ENCODE data around the gene CCDC167.

The CCDC167 gene

DNA sequence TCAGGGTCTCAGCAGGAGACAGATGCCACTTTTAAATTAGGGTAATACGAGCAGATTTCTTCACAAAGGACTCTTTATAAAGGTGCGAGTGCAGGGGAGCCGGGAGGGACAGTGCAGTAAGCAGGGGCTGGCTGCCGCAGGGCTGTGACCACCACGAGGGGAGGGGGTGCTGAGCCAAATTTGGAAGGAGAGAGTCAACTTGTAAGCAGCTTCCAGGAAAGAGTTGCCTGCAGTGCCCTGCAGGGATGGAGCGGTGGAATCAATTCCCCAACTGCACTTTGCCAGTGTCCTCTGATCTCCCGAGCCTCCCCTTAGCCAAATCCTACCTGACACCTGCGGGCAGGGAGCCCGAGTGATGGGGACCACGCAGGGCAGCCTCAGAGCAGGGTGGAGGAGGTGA is 13.9 kb upstream of the CCDC167 start:
- TF ChIP-seq POLR2A (IDR thresholded peaks at IDR 0.05; ENCODE audit: extremely low read depth, insufficient read length) = no peak
- TF ChIP-seq MAX (IDR thresholded peaks at IDR 0.05; ENCODE audit: low read depth, low read length) = no peak
- TF ChIP-seq CTCF (IDR thresholded peaks at IDR 0.05; ENCODE audit: low read depth, low read length) = no peak
- TF ChIP-seq MYC (IDR thresholded peaks at IDR 0.05; ENCODE audit: low read depth, low read length) = no peak
- no peak for DNase-seq (ENCODE audit: low read depth)
- no peak overlapping the region for H3K4me3 ChIP-seq (ENCODE audit: low read depth, low read length)

DNA sequence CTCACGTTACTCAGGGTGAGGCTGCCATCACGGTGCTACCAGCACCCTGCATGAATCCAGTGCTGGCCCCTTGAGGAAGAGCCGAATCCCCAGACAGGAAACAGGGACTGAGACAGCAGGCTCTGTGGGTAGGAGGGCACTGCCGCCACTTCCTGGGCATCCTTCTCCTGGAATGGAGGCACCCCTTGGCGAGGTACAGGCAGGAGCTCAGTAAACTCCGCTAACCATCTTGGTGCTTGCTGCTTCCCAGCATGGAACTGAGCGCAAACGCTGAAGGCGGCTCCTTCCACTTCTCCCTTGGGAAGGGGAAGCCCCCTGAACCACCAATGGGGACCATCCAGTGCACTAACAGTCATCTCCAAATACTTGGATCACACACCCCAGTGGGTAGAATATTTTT is 13.5 kb upstream of the CCDC167 start:
- TF ChIP-seq CTCF (IDR thresholded peaks at IDR 0.05; ENCODE audit: low read depth, low read length) = no peak
- no peak for TF ChIP-seq MYC (IDR thresholded peaks at IDR 0.05; ENCODE audit: low read depth, low read length)
- no peak for TF ChIP-seq POLR2A (IDR thresholded peaks at IDR 0.05; ENCODE audit: extremely low read depth, insufficient read length)
- DNase-seq (ENCODE audit: low read depth) = no peak
- no peak overlapping the region for H3K4me3 ChIP-seq (ENCODE audit: low read depth, low read length)

DNA sequence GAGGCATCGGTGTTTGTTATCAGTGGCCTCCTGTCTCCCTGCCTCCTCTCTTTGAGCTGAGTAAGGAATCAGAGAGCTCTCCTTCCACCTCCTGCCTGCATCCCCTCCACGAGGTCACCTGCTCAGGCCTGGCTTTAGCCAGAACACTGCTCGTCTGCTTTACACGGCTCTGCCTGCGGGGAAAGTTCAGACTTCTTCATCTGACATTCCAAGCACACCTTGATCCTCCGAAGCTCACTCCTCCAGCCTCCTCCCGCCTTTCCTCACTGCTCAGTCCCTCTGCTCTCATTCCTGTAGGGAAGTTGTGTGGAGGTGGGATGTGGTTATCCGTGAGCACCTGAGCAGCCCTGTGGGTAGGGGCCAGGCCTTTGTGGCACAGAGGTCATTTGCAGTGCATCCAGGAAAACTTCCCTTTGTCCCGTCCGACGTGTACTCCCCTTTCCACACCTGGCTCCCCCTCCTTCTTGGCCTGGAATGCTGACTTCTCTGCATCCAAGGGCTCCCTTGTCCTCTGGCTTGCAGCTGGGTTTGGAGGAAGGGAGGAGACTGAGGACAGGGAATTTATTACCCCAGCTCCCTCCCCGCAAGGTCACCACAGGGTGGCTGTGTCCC is 12.8 kb upstream of the CCDC167 start:
- no peak overlapping the region for H3K4me3 ChIP-seq (ENCODE audit: low read depth, low read length)
- no peak for TF ChIP-seq MYC (IDR thresholded peaks at IDR 0.05; ENCODE audit: low read depth, low read length)
- TF ChIP-seq MAX (IDR thresholded peaks at IDR 0.05; ENCODE audit: low read depth, low read length) = no peak
- no peak for TF ChIP-seq CTCF (IDR thresholded peaks at IDR 0.05; ENCODE audit: low read depth, low read length)
- no peak for TF ChIP-seq POLR2A (IDR thresholded peaks at IDR 0.05; ENCODE audit: extremely low read depth, insufficient read length)
- DNase-seq (ENCODE audit: low read depth) = no peak

DNA sequence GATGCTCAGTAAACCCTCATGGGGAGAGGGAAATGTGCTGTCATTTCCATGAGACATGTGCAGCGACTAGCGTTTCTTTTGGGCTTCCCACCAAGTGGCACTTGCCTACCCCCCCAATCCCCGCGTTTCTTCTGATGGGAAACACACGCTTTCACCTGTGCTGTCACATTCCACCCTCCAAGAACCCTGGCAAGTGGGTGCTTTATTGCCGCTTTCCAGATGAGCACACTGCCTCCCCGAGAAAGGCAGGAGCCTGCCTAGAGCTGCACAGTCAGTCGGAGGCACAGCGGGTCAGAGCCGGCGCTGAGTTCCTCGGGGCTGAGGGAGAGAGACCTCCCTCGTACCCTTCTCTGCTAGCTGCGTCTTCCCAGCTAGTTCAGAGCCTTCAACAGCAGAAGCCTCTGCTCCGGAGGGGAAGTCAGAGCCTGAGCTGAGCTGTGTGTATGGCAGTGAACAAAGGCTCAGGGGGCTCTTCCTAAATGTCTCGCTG is 12.3 kb upstream of the CCDC167 start:
- DNase-seq (ENCODE audit: low read depth) = no peak
- no peak overlapping the region for H3K4me3 ChIP-seq (ENCODE audit: low read depth, low read length)
- TF ChIP-seq MAX (IDR thresholded peaks at IDR 0.05; ENCODE audit: low read depth, low read length) = no peak
- TF ChIP-seq MYC (IDR thresholded peaks at IDR 0.05; ENCODE audit: low read depth, low read length) = no peak
- no peak for TF ChIP-seq CTCF (IDR thresholded peaks at IDR 0.05; ENCODE audit: low read depth, low read length)
- TF ChIP-seq POLR2A (IDR thresholded peaks at IDR 0.05; ENCODE audit: extremely low read depth, insufficient read length) = no peak

GRCh38 chr6:37511201-37511600 is 11.5 kb upstream of the CCDC167 start:
- TF ChIP-seq CTCF (IDR thresholded peaks at IDR 0.05; ENCODE audit: low read depth, low read length) = no peak
- no peak for DNase-seq (ENCODE audit: low read depth)

DNA sequence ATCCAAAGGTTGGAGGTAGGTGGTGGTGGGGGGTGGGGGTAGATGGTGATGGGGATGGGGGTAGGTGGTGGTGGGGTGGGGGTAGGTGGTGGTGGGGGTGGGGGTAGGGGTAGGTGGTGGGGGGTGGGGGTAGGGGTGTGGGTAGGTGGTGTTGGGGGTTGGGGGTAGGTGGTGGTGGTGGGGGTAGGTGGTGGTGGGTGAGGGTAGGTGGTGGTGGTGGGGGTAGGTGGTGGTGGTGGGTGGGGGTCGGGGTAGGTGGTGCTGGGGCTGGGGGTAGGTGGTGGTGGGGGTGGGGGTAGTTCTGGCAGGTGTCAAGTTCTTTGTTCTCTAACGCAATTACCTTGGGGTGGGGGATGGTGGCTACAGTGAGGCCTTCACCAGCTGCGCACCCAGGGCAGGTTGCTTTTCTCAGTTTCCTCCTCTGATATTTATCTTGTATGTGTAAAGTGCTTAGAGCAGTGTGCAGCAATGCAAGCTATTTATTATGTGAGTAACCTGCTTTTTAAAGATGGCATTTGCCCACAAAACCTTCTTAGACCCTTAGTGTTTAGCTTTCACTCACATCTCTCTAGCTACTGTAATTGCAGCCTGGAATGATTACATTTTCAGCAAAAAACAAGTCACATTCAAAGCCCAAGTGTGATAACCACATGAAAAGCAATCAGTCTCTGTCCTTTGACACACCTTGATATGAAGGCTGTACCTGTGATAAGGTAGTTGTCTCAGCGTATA is 8.2 kb upstream of the CCDC167 start:
- TF ChIP-seq CTCF (IDR thresholded peaks at IDR 0.05; ENCODE audit: low read depth, low read length) (no peak), POLR2A (IDR thresholded peaks at IDR 0.05; ENCODE audit: extremely low read depth, insufficient read length) (no peak), MAX (IDR thresholded peaks at IDR 0.05; ENCODE audit: low read depth, low read length) (no peak), MYC (IDR thresholded peaks at IDR 0.05; ENCODE audit: low read depth, low read length) (no peak)
- H3K4me3 ChIP-seq (ENCODE audit: low read depth, low read length) = no peak overlapping the region

More at GRCh38 chr6:37511201-37511600, 11.5 kb upstream of the CCDC167 start:
- H3K4me3 ChIP-seq (ENCODE audit: low read depth, low read length) = no peak overlapping the region

More for the DNA sequence above, 8.2 kb upstream of the CCDC167 start:
- no peak for DNase-seq (ENCODE audit: low read depth)

All from NB4 (cell line).